Measurements from ENCODE around the gene ASS1.

- TF ChIP-seq CTCF (IDR thresholded peaks at IDR 0.05; ENCODE audit: borderline replicate concordance, extremely low read depth, low read length, poor library complexity, severe bottlenecking) (no peak), EZH2 (IDR thresholded peaks at IDR 0.05; ENCODE audit: borderline replicate concordance, low read depth, low read length, severe bottlenecking) (no peak)
These were observed 56.9 kb downstream of the ASS1 start for GRCh38 chr9:130501639-130502038.
